Fibroblast of villous mesenchyme (primary cell): ENCODE data around the gene SGTB. TPM values are rescaled to one million over a fixed set of nuclear protein-coding genes. Genes with fewer than 3 reads are reported as not detected.

ENCODE experiments used
- DNase-seq: peaks from one replicate; pipeline ENCODE4 v3.0.0-alpha.2; 2010; ENCODE audit warnings: low read depth
- H3K4me3 ChIP-seq: 2 replicates; pipeline ENCODE4 v1.5.1; 2011; ENCODE audit warnings: low read depth, mild to moderate bottlenecking, low read length
- total RNA-seq: library from RNA; depleted of rRNA; stranded (reverse); fragments of >200 nt; gene quantifications from 2 replicates; pipeline ENCODE4 v1.2.3, GENCODE V29; 2012
- TF ChIP-seq, protein P1 (sequence below): IDR thresholded peaks from 2 replicates; pipeline ENCODE4 v1.5.1; 2012; ENCODE audit warnings: low read depth, mild to moderate bottlenecking, low read length; ENCODE audit not compliant: insufficient read depth

Gene SGTB
- total RNA-seq, 1 donor: 21.2 TPM

DNA sequence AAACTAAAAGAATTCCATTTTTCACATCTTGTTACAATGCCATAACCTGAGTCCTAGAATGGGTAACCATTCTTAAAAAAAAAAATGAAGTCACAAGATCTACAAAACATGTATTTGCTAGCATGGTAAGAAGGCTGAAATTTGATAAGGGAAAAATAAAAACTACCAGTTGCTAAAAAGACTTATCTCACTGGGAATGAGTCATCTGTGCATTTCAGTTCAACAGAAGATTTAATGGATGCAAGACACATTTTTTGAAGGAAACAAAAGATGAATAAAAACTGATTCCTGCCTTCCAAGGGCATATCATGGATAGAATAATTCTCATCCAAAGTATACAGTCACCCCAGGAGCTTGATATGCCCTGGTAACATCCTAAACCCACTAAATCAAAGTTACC, 47.2 kb downstream of the SGTB start:
- H3K4me3 ChIP-seq: no peak overlapping the region
- DNase-seq: no peak
- TF ChIP-seq, protein P1, sequence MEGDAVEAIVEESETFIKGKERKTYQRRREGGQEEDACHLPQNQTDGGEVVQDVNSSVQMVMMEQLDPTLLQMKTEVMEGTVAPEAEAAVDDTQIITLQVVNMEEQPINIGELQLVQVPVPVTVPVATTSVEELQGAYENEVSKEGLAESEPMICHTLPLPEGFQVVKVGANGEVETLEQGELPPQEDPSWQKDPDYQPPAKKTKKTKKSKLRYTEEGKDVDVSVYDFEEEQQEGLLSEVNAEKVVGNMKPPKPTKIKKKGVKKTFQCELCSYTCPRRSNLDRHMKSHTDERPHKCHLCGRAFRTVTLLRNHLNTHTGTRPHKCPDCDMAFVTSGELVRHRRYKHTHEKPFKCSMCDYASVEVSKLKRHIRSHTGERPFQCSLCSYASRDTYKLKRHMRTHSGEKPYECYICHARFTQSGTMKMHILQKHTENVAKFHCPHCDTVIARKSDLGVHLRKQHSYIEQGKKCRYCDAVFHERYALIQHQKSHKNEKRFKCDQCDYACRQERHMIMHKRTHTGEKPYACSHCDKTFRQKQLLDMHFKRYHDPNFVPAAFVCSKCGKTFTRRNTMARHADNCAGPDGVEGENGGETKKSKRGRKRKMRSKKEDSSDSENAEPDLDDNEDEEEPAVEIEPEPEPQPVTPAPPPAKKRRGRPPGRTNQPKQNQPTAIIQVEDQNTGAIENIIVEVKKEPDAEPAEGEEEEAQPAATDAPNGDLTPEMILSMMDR: no peak

DNA sequence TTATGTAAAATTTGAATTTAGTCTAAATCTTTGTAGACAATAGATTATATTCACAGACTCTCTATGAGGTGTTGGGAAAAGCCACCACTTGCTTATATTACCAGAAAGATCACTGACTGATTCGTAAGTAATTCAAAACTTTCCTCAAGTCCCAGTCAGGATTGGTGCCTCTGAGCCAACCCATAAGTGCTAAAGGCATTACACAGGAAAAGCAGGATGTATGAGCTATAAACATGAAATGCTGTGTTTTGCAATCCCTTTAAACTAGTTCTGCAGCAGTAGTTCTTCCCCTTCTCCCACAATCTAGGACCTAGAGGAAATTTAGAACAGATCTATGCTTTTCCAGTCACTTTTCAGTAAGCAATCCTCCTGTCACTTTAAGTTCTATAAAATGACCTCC, 49.1 kb downstream of the SGTB start:
- TF ChIP-seq, protein P1: no peak
- peak; percentile 81 for DNase-seq
- no peak overlapping the region for H3K4me3 ChIP-seq

DNA sequence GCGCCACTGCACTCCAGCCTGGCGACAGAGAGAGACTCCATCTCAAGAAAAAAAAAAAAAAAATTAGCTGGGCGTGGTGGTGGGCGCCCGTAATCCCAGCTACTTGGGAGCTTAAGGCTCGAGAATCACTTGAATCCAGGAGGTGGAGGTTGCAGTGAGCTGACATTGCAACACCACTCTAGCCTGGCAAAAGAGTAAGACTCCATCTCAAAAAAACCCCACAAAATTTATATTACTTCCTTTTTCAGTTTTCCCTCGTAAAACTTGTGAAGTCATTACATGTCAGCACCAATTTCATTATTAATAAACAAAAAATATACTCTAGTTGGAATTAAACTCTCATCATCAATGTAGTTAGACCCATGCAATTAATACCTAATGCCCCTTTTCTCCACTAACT, 53.2 kb downstream of the SGTB start:
- DNase-seq: peak; percentile 11
- TF ChIP-seq, protein P1: no peak

DNA sequence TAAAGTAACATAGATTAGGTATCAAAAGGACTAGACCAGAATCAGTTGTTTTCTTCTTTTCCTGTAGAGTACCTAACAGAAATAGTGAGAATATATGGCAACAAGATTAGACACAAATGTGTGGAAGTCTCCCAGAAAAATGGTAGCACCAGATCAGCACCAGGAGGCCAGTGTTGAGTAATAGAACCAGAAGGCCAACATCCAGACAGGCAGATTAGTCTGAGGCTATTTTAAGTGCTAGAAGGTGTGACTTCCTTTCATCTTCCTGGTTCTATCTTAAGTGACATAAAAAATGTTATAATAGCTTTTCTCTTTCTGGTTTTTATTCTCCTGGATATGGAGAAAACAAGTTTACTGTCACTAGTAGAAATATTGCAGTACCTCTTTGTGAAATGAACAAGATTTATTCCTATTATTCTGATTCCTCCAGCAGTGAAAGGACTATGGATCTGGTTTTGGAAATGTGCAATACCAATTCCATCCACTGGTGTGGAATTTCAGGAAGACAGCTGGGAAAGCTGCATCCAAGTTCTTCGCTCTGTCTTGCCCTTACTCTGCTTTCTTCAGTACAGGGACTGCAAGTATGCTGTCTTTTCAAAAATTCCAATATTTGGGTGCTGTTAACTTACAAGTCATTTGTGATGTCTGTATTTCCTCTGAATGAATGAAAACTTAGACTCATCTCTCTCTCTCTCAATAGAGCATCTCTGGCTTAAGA, 57.9 kb downstream of the SGTB start:
- peak; percentile 15 for DNase-seq

More for the DNA sequence above, 53.2 kb downstream of the SGTB start:
- no peak overlapping the region for H3K4me3 ChIP-seq

DNA sequence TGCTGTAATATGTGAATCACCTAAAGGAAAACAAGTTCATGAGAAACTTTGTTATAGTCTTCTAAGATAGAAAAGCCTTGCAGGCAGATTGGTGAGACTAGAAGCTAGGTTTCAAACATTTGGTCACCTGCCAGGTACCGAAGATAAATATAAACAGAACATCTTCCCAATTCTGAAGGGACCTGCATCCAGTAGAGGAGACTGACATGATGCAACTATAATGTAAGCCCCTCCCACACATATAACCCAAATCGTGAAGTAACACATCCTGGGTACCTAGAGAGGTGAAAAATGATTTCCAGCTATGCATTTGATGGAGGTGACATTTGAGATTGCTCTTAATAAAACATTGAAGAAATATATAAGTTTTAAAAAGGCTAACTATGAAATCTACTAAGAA, 67.2 kb downstream of the SGTB start:
- DNase-seq: no peak
- TF ChIP-seq, protein P1: no peak

More for the DNA sequence above, 57.9 kb downstream of the SGTB start:
- H3K4me3 ChIP-seq: no peak overlapping the region
- TF ChIP-seq, protein P1: peak; percentile 49

GRCh38 chr5:65651144-65651543, 70.8 kb downstream of the SGTB start:
- DNase-seq: no peak
- TF ChIP-seq, protein P1: no peak

More for the DNA sequence above, 67.2 kb downstream of the SGTB start:
- no peak overlapping the region for H3K4me3 ChIP-seq

GRCh38 chr5:65647941-65648340, 74.0 kb downstream of the SGTB start:
- no peak overlapping the region for H3K4me3 ChIP-seq
- no peak for DNase-seq
- TF ChIP-seq, protein P1: no peak

More at GRCh38 chr5:65651144-65651543, 70.8 kb downstream of the SGTB start:
- no peak overlapping the region for H3K4me3 ChIP-seq
